ENCODE results near the gene POLE4. TPM values are rescaled to one million over a fixed set of nuclear protein-coding genes. Genes with fewer than 3 reads are reported as not detected.

Gene POLE4
- total RNA-seq, 2 donors from 2014 or later, result 59.2 to 61.8 TPM

GRCh38 chr2:74916394-74916793, 42.0 kb upstream of the POLE4 start:
- Histone ChIP-seq H3K4me3 (no peak overlapping the region), H3K36me3 (no peaks in the 10 kb centered on the region), H3K9ac (ENCODE audit: low read depth in 2 of 2, low read length in 2 of 2) (no peak overlapping the region), H3K9me3 (no peaks in the 10 kb centered on the region), H3K27me3 (no peaks in the 10 kb centered on the region), H3K27ac (no peak overlapping the region), H3K4me1 (no peaks in the 10 kb centered on the region)
- intact Hi-C loops (cut with DNase I), result loop anchor here (10.0 kb wide), 1 partner anchor 148 kb away; no protein-coding TSS in a partner anchor
- DNase-seq, result no peak
- no peak for TF ChIP-seq CTCF (IDR thresholded peaks at IDR 0.05)

DNA sequence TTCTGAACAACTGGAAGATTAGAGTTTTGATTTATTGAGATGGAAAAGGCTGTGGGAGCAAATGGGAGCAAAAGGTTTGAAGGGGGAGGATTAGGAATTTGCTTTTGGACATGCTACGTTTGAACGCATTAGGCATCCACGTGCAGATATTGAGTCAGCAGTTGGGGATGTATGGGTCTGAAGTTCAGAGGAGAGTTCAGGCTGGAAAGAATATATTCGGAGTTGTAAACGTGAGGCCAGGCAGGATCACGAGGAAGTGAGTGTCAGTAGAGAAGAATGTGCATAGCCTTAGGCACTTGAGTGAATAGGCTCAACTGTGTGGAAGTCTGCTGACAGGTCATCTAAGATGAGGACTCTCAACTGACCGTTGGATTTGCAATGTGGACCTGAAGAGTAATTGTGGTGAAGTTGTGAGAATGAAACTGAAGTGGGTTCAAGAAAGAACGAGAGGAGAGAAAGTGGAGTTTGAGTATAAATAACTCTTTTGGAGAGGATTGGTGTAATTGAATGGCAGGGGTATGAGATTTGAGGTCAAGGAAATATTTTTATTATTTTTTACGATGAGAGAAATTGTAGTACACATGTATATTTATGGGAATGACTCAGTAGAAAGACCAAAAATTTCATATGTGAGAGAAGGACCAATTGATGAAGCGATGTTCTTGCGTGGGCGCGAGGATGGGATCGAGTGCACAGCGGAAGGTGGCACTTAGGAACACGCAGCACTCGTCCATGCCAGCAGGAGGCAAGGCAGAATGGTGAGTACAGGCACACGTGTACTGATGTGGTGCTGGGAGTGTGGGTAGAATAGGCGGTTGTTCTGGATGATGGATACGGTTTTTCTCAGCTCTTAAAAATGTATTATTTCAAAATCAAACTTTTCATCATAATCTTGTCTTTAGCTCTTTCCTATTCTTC, 40.5 kb upstream of the POLE4 start:
- intact Hi-C loops (cut with DNase I), result loop anchor here (10.0 kb wide), 1 partner anchor 147 kb away; no protein-coding TSS in a partner anchor
- H3K9me3 ChIP-seq, result no peaks in the 10 kb centered on the region
- no peaks in the 10 kb centered on the region for H3K36me3 ChIP-seq
- H3K4me3 ChIP-seq, result no peak overlapping the region
- no peaks in the 10 kb centered on the region for H3K27me3 ChIP-seq
- H3K9ac ChIP-seq (ENCODE audit: low read depth in 2 of 2, low read length in 2 of 2), result no peak overlapping the region
- DNase-seq, result no peak
- no peaks in the 10 kb centered on the region for H3K4me1 ChIP-seq
- no peak for TF ChIP-seq CTCF (IDR thresholded peaks at IDR 0.05)
- no peak overlapping the region for H3K27ac ChIP-seq

GRCh38 chr2:74919827-74920226, 38.6 kb upstream of the POLE4 start:
- Histone ChIP-seq H3K9ac (ENCODE audit: low read depth in 2 of 2, low read length in 2 of 2) (peak overlapping the region in 1 of 2 donors; percentile 30), H3K4me1 (no peaks in the 10 kb centered on the region), H3K9me3 (no peaks in the 10 kb centered on the region), H3K36me3 (no peaks in the 10 kb centered on the region), H3K27me3 (no peaks in the 10 kb centered on the region), H3K27ac (no peak overlapping the region), H3K4me3 (peak overlapping the region; percentile 31)
- peak; percentile 75 for TF ChIP-seq CTCF (IDR thresholded peaks at IDR 0.05)
- intact Hi-C loops (cut with DNase I), result loop anchor here (2.0 to 10.0 kb wide), 2 partner anchors 145 to 485 kb away; no protein-coding TSS in a partner anchor
- peak; percentile 73 for DNase-seq

- Histone ChIP-seq H3K9ac (ENCODE audit: low read depth in 2 of 2, low read length in 2 of 2) (no peak overlapping the region), H3K4me3 (no peak overlapping the region), H3K27ac (no peak overlapping the region), H3K9me3 (no peaks in the 10 kb centered on the region), H3K27me3 (no peaks in the 10 kb centered on the region), H3K36me3 (no peaks in the 10 kb centered on the region), H3K4me1 (no peaks in the 10 kb centered on the region)
- intact Hi-C loops (cut with DNase I), result loop anchor here (2.0 kb wide), 1 partner anchor 484 kb away; no protein-coding TSS in a partner anchor
- no peak for DNase-seq
- no peak for TF ChIP-seq CTCF (IDR thresholded peaks at IDR 0.05)
These were observed 37.2 kb upstream of the POLE4 start for GRCh38 chr2:74921236-74921736.

- H3K4me1 ChIP-seq, result no peaks in the 10 kb centered on the region
- no peak for TF ChIP-seq CTCF (IDR thresholded peaks at IDR 0.05)
- H3K36me3 ChIP-seq, result no peaks in the 10 kb centered on the region
- intact Hi-C loops (cut with DNase I), result no loop called here
- H3K27ac ChIP-seq, result no peak overlapping the region
- no peak for DNase-seq
- H3K27me3 ChIP-seq, result no peaks in the 10 kb centered on the region
- H3K4me3 ChIP-seq, result no peak overlapping the region
- H3K9me3 ChIP-seq, result no peaks in the 10 kb centered on the region
- H3K9ac ChIP-seq (ENCODE audit: low read depth in 2 of 2, low read length in 2 of 2), result no peak overlapping the region
These were observed 35.7 kb upstream of the POLE4 start for GRCh38 chr2:74922592-74923227.

Data from colonic mucosa (tissue), 4 donors.